Measurements from ENCODE around the gene DNMT3A.
A peak's percentile ranks its signal among the peaks of the same experiment; 100 is the strongest.

DNA sequence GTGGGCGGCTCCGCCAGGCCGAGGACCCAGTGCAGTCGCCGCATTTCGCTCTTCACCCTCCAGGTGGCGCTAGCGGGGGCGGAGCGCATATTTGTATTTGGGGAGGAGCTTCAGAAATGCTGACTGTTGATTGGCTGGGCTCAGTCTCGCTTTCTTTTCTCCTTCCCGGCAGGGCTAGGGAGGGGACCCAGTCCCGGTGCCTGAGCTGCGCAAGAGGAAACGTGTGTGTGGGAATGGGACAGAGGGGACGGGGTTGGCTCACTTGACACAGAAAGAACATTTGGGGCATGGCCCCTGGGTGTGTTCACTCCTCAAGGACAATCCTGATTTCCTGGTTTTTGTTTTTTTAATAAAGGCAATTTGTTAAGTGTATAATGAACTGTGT lies 20.3 kb upstream of the DNMT3A start:
- TF ChIP-seq CTCF (conservative IDR thresholded peaks at IDR 0.05; ENCODE audit: low read length) (peak; percentile 93), EZH2phosphoT487 (IDR thresholded peaks at IDR 0.05; ENCODE audit: borderline replicate concordance) (no peak)

Data from Loucy (cell line).